Iris pigment epithelial cell (primary cell): ENCODE data around the gene KCNJ5.

Experiments used
- DNase-seq: peaks from one replicate; pipeline ENCODE4 v3.0.0-alpha.2; 2011; ENCODE audit warnings: low read depth

The KCNJ5 gene

DNA sequence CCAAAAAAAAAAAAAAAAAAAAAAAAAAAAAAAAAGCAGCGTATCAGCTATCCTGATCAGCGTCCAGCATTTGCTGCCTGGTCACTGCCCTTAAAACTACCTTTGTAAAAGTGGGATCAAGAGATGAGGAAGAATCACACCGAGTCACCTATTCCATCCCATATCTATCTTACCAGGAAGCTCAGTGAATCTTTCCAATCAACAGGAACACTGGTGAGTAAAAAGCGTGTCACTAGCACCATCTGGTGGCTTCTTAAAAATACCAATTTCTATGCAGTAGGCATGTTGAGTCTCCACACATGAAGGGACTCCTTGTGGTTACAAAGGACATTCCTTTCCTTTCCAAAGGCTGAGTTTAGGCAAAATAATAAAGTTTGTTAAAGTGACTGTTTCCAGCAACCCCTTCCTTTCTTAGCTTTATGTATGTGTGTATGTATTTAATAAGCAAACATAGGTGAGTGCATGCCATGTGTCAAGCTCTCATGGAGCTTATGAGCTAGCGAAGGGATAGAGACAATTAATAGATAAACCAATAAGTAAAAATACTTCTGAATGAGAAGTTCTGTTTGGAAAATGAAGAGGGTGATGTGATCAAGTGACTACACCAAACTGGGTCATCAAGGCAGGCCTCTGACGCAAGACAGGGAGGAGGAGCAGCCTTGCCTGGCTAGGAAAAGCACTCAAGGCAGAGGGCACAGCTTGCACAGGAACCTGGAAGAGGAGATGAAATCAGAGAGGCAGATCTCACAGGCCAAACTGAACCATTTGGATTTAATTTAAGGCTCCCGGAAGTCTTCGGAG, 65.4 kb downstream of the KCNJ5 start:
- peak; percentile 65 for DNase-seq

DNA sequence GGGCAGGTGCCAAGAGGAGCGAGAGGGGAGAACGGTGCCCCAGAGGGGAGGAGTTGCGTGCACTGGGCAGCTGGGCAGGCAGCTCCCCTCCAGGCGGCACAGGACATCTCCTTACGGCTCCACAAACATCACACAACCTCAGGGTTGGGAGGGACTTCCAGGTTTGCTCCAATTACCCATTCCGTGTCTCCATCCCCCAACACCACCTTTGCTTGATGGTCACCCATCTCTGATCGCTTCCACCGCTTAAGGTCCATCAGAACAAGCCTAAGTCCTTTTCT, 66.0 kb downstream of the KCNJ5 start:
- no peak for DNase-seq

DNA sequence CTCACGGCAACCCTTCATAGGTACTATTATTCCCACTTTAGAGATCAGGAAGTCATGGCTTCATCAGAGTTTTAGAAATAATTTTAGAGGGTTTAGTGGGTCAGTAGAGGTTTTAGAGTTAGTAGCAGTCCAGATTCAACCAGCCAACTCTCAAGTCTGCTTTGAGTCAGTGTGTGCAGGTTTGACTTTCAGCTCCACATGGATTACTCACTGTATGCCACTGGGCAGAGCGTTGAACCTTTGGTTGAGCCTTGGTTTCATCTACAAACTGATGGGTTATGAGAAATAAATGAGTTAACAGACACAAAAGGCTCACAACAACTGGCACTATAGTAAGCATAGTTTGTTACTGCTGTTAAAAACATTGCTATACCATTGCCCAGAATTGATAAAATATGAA, 70.5 kb downstream of the KCNJ5 start:
- no peak for DNase-seq

DNA sequence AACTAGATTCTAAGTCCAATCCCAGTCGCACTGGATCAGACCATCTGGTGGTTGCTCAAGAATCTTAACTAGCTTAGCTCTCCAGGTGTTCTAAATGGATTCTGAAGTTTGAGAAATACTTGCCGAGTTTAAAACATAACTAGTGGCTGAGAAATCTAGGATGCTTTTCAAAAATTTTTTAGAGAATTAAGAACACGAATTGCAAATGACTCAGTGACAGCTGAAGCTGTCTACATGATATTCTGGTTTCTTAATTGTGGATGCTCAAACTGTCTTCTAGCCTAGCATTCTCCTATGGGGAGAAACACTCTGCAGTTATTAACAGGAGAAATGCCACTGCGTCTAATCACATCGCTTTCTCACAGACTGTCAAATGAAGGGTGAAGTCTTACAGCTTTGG, 71.7 kb downstream of the KCNJ5 start:
- no peak for DNase-seq

DNA sequence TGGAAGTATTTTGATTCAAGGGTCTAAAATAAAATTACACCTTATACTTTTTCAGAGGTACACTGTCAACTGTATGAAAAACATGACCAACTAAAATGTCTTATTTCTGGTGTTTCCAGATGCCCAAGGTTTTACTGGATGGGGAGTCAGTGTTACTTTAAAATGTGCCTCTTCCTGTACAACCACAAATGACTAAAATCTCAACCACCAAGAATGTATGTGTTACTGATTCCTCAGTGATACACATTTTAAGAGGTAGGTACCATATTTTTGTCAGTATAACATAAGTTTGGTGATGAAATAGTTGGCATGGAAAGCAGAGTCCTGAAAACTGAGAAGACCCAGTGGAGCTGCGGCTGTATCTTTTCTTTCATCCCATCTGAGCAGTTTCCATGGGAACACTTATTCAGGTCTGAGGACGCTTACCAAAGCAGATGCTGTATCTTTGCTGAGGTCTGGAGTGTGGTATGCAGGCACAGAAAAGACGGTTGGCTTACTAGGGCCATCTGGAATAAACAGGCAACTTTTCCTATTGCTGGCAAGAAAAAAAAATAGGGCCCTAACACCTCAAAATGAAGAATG, 72.7 kb downstream of the KCNJ5 start:
- DNase-seq: no peak

DNA sequence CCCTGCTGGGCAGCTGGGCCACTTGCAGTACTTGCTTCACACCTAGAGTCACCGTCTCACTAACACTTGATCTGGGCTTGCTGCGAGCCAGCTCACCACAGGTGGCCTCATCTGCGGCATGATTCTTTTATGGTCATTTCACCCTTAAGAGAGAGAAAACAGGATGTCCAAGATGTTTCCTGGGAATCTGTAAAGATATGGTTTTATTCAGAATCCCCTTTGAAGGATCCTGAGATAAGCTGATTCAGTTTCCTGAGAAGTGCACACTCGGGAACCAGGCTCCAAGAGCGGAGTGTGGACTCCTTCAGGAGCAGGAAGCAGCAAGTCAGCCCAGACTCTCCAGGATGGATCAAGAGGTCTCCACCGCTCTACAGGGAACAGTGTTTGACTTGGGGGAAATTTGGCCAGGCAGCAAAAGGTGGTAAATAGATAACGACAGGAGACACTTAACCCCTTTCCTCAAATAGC, 73.3 kb downstream of the KCNJ5 start:
- DNase-seq: no peak

DNA sequence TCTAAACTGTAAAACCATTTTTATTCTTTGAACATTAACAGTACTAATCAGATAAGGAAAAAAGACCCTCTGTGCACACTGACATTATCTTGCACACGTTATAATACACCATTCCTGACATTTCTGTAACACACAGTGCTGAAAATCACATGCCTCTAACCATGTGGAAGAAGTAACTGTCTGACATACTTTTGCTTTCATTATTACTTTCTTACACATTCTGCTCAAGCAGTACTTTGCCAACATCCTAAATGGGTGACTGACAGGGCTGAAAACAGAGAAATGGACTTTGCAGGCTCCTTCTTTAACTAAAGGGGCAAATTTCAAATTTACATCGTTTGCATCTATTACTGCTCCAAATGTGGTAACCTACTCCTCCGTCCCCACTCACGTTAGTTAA, 74.3 kb downstream of the KCNJ5 start:
- peak; percentile 28 for DNase-seq

DNA sequence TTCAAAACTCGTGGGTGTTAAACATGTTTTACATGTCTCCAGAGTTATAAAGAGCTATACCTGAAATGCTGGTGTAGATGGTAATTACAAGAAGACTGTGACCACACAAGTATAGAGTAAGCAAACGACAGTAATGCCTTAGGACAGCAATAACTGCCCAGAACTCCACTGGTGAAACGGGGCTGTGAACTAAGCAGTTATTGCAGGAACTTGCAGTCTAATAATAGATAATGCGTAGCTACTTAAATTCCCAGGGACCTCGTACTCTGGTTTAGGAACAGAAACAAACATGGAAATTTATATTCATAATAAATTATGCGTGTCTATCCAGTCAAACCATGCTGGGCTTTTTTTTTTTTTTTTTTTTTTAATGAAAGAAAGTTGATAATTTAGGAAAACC, 76.4 kb downstream of the KCNJ5 start:
- no peak for DNase-seq

DNA sequence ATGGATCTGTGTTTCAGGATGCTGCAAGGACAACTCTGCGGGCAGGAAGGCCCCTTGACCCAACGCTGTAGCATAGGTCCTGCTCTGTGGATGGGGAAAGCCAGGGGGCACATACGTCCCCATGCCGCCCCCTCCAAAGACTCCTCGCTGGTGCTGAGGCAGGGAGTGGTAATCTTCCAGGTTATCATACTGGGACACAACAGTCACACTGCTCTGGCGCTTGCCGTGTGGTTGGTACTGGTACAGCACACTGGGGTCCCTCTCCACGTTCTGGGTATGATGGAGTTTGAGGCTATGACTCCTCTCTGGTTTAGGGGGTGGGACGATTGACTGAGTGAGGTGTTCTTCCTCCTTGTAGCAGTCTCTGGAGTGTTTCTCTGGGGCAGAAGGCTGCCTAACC, 77.8 kb downstream of the KCNJ5 start:
- no peak for DNase-seq
